MCF 10A (cell line): Measurements from ENCODE around the gene PAK4. TPM values are rescaled to one million over a fixed set of nuclear protein-coding genes. Genes with fewer than 3 reads are reported as not detected.

Experiments used
- BruUV-seq: library from RNA; stranded (reverse); fragments of 400-500 nt; replicated peaks from 2 replicates; lab custom pipeline; 2021; lab: Mats Ljungman, UMichigan
- CTCF ChIA-PET: fragments of 300-600 bp; sonication (Branson Sonifier 250); formaldehyde crosslinking; extraction: SDS; loops from one replicate; lab custom pipeline; 2021; ENCODE audit warnings: antibody characterized with exemption, inconsistent platforms; lab: Yijun Ruan, JAX
- POLR2A ChIA-PET: fragments of 300-600, 350-650 bp; sonication (Branson Sonifier 250); formaldehyde crosslinking; extraction: SDS; loops from one replicate; lab custom pipeline; 2020; ENCODE audit warnings: antibody characterized with exemption, inconsistent platforms; lab: Yijun Ruan, JAX
- DNase-seq: peaks from one replicate; pipeline ENCODE4 v3.0.0-alpha.2; 2018; ENCODE audit not compliant: unreplicated experiment
- H3K27ac Mint-ChIP-seq: one replicate; pipeline ENCODE4 v1.8.0; 2022; ENCODE audit warnings: mild to moderate bottlenecking, low read depth, mixed read lengths; ENCODE audit not compliant: unreplicated experiment
- H3K27me3 Mint-ChIP-seq: one replicate; pipeline ENCODE4 v1.8.0; 2022; ENCODE audit warnings: mixed read lengths; ENCODE audit not compliant: insufficient read depth, unreplicated experiment
- H3K36me3 Mint-ChIP-seq: one replicate; pipeline ENCODE4 v1.8.0; 2022; ENCODE audit warnings: mild to moderate bottlenecking, moderate library complexity, mixed read lengths; ENCODE audit not compliant: insufficient read depth, unreplicated experiment
- H3K4me1 Mint-ChIP-seq: one replicate; pipeline ENCODE4 v1.8.0; 2022; ENCODE audit warnings: mixed read lengths; ENCODE audit not compliant: insufficient read depth, unreplicated experiment
- H3K4me3 Mint-ChIP-seq: one replicate; pipeline ENCODE4 v1.8.0; 2022; ENCODE audit warnings: mild to moderate bottlenecking, moderate library complexity, mixed read lengths; ENCODE audit not compliant: unreplicated experiment
- H3K9me3 Mint-ChIP-seq: one replicate; pipeline ENCODE4 v1.8.0; 2022; ENCODE audit warnings: mixed read lengths; ENCODE audit not compliant: unreplicated experiment
- intact Hi-C: fragments of 100-400 bp; cut with micrococcal nuclease; formaldehyde crosslinking; loops from 2 replicates; pipeline ENCODE4 v1.14.1; 2022
- total RNA-seq: library from RNA; stranded (reverse); gene quantifications from 2 replicates; pipeline ENCODE4 v1.2.3, GENCODE V29; 2022
- TF ChIP-seq, protein P1 (sequence below): fragments of 200-600 bp; IDR thresholded peaks from one replicate; pipeline ENCODE4 v1.8.0; 2022; ENCODE audit warnings: antibody characterized with exemption, mild to moderate bottlenecking; ENCODE audit not compliant: unreplicated experiment

PAK4 gene
- total RNA-seq, 1 experiment from 2014 or later: 29.5 TPM

DNA sequence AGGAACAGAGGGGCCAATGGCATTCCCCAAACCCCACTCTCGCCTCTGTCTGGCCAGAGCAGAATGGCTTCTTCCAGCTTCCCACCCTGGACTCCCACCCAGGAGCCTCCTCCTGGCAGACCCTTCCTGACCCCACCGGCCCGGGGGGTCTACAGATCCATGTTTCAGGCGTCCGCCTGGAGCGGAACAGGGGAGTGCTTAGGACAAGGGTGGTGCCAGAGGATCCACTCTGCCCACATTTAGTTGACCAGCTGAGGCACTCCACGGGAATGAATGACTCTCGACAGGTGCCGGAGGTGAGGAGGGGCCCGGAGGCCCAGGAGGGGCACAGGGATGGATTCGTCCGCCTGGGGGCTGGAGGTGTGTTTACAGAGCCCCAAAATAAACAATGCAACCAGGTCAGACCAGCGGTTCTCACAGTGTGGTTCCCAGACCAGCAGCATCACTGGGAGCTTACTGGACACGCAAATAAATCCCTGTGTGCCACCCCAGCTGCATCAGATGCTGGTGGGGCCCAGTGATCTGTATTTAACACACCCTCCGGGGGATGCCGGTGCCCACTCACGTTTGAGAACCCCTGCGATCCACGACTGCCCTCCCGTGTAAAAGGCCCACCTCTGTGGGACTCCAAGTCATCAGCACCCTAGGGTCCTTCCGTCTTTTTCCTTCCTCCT lies 56.1 kb downstream of the PAK4 start:
- POLR2A ChIA-PET: no interaction called here
- intact Hi-C loops: no loop called here

DNA sequence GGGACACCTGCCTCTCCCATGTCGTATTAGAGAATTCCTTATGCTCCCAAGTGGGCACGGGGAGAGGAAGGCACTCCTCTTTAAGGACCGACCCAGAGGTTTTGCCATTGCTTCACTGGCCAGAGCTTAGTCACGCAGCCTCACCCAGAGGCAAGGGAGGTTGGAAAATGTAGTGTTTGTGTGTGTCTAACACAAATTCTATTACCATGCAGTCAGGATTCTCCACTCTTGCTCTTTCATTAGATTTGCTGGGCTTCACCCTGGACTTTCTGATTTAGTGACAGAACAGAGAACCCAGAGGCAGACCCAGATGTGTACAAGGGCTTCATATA lies 56.6 kb downstream of the PAK4 start:
- no peak overlapping the region for H3K27ac Mint-ChIP-seq
- CTCF ChIA-PET: interaction anchor here (0.6 kb wide), 2 partner anchors 263 to 275 kb away, joined by 3 read pairs; no protein-coding TSS in a partner anchor
- no peaks in the 10 kb centered on the region for H3K27me3 Mint-ChIP-seq
- no peaks in the 10 kb centered on the region for H3K9me3 Mint-ChIP-seq
- intact Hi-C loops: no loop called here
- POLR2A ChIA-PET: no interaction called here
- DNase-seq: peak; percentile 44
- TF ChIP-seq, protein P1, sequence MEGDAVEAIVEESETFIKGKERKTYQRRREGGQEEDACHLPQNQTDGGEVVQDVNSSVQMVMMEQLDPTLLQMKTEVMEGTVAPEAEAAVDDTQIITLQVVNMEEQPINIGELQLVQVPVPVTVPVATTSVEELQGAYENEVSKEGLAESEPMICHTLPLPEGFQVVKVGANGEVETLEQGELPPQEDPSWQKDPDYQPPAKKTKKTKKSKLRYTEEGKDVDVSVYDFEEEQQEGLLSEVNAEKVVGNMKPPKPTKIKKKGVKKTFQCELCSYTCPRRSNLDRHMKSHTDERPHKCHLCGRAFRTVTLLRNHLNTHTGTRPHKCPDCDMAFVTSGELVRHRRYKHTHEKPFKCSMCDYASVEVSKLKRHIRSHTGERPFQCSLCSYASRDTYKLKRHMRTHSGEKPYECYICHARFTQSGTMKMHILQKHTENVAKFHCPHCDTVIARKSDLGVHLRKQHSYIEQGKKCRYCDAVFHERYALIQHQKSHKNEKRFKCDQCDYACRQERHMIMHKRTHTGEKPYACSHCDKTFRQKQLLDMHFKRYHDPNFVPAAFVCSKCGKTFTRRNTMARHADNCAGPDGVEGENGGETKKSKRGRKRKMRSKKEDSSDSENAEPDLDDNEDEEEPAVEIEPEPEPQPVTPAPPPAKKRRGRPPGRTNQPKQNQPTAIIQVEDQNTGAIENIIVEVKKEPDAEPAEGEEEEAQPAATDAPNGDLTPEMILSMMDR: no peak
- peaks cover 27% of the 10 kb centered on the region for H3K36me3 Mint-ChIP-seq
- peaks cover 3% of the 10 kb centered on the region for H3K4me1 Mint-ChIP-seq
- BruUV-seq: TSS peak; percentile 11
- H3K4me3 Mint-ChIP-seq: no peak overlapping the region

More for the DNA sequence above, 56.1 kb downstream of the PAK4 start:
- DNase-seq: no peak
- peaks cover 32% of the 10 kb centered on the region for H3K36me3 Mint-ChIP-seq
- BruUV-seq: no TSS peak
- H3K27me3 Mint-ChIP-seq: no peaks in the 10 kb centered on the region
- CTCF ChIA-PET: interaction anchor here (0.6 to 1.2 kb wide), 2 partner anchors 59 to 274 kb away, joined by 3 to 4 read pairs; no protein-coding TSS in a partner anchor
- H3K27ac Mint-ChIP-seq: no peak overlapping the region
- no peaks in the 10 kb centered on the region for H3K9me3 Mint-ChIP-seq
- H3K4me3 Mint-ChIP-seq: no peak overlapping the region
- TF ChIP-seq, protein P1: no peak
- H3K4me1 Mint-ChIP-seq: no peaks in the 10 kb centered on the region

DNA sequence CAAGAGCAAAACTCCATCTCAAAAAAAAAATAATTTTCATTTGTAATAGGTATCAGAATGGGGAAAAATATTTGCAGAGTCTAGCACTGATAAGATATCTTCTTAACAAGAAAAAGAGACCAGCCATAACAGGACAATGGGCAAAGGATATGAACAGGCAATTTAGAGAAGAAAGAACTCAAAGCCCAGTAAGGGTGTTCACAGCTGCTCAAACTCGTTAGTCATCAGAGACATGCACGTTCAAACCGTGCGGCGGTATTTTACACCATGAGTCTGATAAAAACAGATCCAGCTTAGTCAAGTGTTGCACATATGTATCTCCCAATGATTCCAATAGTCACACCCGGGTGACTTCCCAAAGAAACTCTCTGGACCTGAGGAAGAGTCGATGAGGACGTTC lies 57.5 kb downstream of the PAK4 start:
- no peak for DNase-seq
- Mint-ChIP-seq H3K4me1 (peaks cover 6% of the 10 kb centered on the region), H3K27ac (no peak overlapping the region), H3K36me3 (peaks cover 22% of the 10 kb centered on the region), H3K27me3 (no peaks in the 10 kb centered on the region), H3K9me3 (no peaks in the 10 kb centered on the region), H3K4me3 (no peak overlapping the region)
- ChIA-PET CTCF (interaction anchor here (0.7 kb wide), 1 partner anchor 51 kb away, joined by 3 read pairs; no protein-coding TSS in a partner anchor), POLR2A (no interaction called here)
- TF ChIP-seq, protein P1: no peak
- BruUV-seq: no TSS peak
- intact Hi-C loops: no loop called here

DNA sequence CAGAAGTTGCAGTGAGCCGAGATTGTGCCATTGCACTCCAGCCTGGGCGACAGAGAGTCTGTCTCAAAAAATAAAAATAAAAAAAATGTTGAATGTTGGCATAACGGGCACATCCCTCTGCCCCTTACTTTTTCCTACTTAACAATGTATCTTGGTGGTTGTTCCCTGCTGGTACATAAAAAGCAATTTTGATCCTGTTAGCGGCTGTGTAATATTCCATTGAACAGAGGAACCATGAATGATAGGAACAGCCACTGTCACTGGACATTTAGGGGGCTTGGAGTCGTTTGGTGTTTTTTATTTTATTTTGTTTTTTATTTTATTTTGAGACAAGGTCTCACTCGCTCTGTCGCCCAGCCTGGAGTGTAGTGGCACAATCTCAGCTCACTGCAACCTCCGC lies 60.8 kb downstream of the PAK4 start:
- BruUV-seq: no TSS peak
- TF ChIP-seq, protein P1: no peak
- Mint-ChIP-seq H3K36me3 (peaks cover 4% of the 10 kb centered on the region), H3K4me1 (peaks cover 6% of the 10 kb centered on the region), H3K27ac (no peak overlapping the region), H3K27me3 (no peaks in the 10 kb centered on the region), H3K9me3 (no peaks in the 10 kb centered on the region), H3K4me3 (no peak overlapping the region)
- ChIA-PET POLR2A (no interaction called here), CTCF (interaction anchor here (0.6 to 1.5 kb wide), 7 partner anchors 23 to 661 kb away, joined by 3 to 7 read pairs (median 3); no protein-coding TSS in a partner anchor)
- intact Hi-C loops: no loop called here
- DNase-seq: no peak
